NCI-H2081 treated with DMSO at 0.1 percent for 48 hours (cell line): ENCODE results near the gene PIP4K2B.
"Not testable (repeated sequence)": the region's sequence is repeated elsewhere in the genome, so short reads cannot be mapped to it uniquely, and the experiment has no call there.

Experiments
- DNase-seq: peaks from one replicate; lab custom pipeline; 2025; lab: John Stamatoyannopoulos, UW

PIP4K2B gene

GRCh38 chr17:38729368-38729885 is 69.9 kb downstream of the PIP4K2B start:
- no peak for DNase-seq

- no peak for DNase-seq
Measured at GRCh38 chr17:38728290-38728831, 71.0 kb downstream of the PIP4K2B start.

GRCh38 chr17:38727736-38728135 is 71.6 kb downstream of the PIP4K2B start:
- DNase-seq = no peak

DNA sequence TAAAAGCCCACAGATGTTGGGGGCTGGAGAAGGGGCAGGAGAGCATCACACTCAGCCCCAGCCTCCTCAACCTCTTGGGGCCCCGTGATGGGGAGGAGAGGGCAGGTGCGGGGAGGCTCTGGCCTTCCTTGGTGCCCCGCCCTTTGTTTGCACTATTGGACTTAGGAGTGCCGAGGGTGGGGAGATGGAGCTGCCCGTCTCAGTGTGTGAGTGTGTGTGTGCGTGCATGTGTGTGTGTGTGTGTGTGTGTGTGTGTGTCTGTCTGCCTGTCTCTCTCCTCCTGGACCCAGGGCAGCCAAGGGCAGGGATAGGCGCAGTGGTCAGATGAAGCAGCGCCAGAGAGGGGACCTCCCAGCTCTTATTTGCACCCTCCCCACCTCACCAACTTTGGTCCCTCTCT is 73.2 kb downstream of the PIP4K2B start:
- not testable (repeated sequence) for DNase-seq

GRCh38 chr17:38725066-38725465 is 74.3 kb downstream of the PIP4K2B start:
- DNase-seq = no peak

GRCh38 chr17:38724337-38724988 is 74.9 kb downstream of the PIP4K2B start:
- DNase-seq = peak; percentile 75

GRCh38 chr17:38721802-38722201 is 77.6 kb downstream of the PIP4K2B start:
- DNase-seq = no peak

DNA sequence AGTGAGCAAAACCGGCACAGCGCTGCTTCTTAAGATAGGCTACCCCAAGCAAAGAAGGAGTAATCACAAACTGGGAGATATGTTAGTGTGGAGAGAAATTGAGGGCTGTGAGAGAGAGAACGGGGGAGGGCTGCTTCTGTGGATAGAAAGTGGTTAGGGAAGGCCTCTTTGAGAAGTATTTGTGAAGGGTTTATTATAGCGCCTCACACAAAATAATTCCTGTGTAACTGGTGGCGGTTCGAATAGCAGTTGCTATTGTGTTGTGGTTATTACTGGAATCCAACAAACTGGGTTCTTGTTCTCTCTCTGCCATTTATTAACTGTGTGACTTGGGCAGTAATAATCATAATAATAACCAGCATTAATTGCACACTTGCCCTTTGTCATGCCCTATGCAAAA is 78.4 kb downstream of the PIP4K2B start:
- no peak for DNase-seq

GRCh38 chr17:38719943-38720641 is 79.3 kb downstream of the PIP4K2B start:
- no peak for DNase-seq

GRCh38 chr17:38719289-38719942 is 79.9 kb downstream of the PIP4K2B start:
- DNase-seq = no peak

DNA sequence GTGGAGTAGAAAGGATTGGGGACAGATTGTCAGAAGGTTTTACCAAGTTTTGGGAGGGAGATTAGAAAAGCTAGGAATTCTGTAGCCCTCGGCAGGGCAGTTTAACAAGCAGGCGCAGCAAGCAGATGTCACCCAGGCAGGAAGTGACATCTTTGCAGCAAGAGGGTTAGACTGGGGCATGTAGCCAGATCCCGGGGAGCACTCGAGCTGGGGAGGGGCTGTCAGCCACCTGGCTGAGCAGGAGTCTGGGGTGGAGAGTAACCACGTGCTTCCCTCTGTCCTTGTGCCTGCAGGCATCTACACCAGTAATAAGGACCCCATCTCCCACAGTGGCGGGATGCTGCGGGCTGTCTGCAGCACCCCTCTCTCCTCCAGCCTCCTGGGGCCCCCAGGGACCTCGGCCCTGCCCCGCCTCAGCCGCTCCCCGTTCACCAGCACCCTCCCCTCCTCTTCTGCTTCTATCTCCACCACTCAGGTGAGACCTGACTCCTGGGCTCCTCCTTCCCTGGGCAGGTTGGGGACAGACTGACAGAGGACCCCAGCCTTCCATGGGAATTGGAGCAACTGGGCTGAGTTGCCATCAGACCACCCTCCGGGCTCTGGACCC is 82.1 kb downstream of the PIP4K2B start:
- DNase-seq = no peak

- DNase-seq = no peak
Measured at GRCh38 chr17:38716368-38717005, 82.9 kb downstream of the PIP4K2B start.
